ENCODE measurements around the gene MORN1.

MORN1 gene

GRCh38 chr1:2272686-2273400, 118.5 kb downstream of the MORN1 start:
- DNase-seq (ENCODE audit: low read depth): no peak

GRCh38 chr1:2271841-2272655, 119.3 kb downstream of the MORN1 start:
- DNase-seq (ENCODE audit: low read depth): no peak

Measured in activated gamma-delta T cell treated with anti-CD3 and anti-CD28 coated beads, Interleukin-2, amount 50 U/mL, for 16 hours (primary cell).